K562 (cell line): ENCODE results near the gene MYO1D. TPM values are rescaled to one million over a fixed set of nuclear protein-coding genes. Genes with fewer than 3 reads are reported as not detected.

Source experiments
- E4F1 ChIP-seq: fragments of 250-450 bp; sonication (Bioruptor Pico); IDR thresholded peaks from 2 replicates; pipeline ENCODE4 v1.5.0; 2021; ENCODE audit warnings: mild to moderate bottlenecking, borderline replicate concordance
- MAX ChIP-seq: sonication (generic); formaldehyde crosslinking; IDR thresholded peaks from 2 replicates; pipeline ENCODE4 v1.9.0; 2022; ENCODE audit warnings: mild to moderate bottlenecking, missing genetic modification reagents
- POLR2B ChIP-seq: fragments of 450-650 bp; IDR thresholded peaks from 2 replicates; pipeline ENCODE4 v1.6.1; 2018; ENCODE audit warnings: low read depth; ENCODE audit not compliant: partially characterized antibody
- PRDM10 ChIP-seq: fragments of 450-650 bp; IDR thresholded peaks from 2 replicates; pipeline ENCODE4 v1.6.1; 2018; ENCODE audit not compliant: partially characterized antibody
- REST ChIP-seq, 2 experiments: fragments of 450-650 bp; formaldehyde crosslinking in 1 of 2; IDR thresholded peaks; 2 replicates each; pipeline versions ENCODE4 v1.4.0 to v1.6.1; 2014 to 2020; ENCODE audit warnings: mild to moderate bottlenecking in 2 of 2, borderline replicate concordance in 1 of 2, low read depth in 1 of 2
- RNF219 ChIP-seq: fragments of 250-450 bp; sonication (Bioruptor Pico); IDR thresholded peaks from 2 replicates; pipeline ENCODE4 v1.5.0; 2022; ENCODE audit warnings: mild to moderate bottlenecking
- SRSF1 ChIP-seq: fragments of 200-400 bp; formaldehyde crosslinking; IDR thresholded peaks from 2 replicates; pipeline ENCODE4 v1.6.1; 2017; ENCODE audit warnings: mild to moderate bottlenecking, low read depth, low read length, moderate library complexity
- TCF3 ChIP-seq: sonication (generic); formaldehyde crosslinking; IDR thresholded peaks from 2 replicates; pipeline ENCODE4 v1.4.0; 2020; ENCODE audit warnings: mild to moderate bottlenecking, missing genetic modification reagents
- ZC3H8 ChIP-seq: fragments of 450-650 bp; IDR thresholded peaks from 2 replicates; pipeline ENCODE4 v1.6.1; 2017
- polyA plus RNA-seq, 8 experiments: library from polyadenylated mRNA; depleted of rRNA in 4 of 8; stranded (reverse) in 5 of 8; unstranded in 3 of 8; fragments of >200 nt; fragmentation: Nextera tagmentation in 2 of 8; fragmentation: Illumina TruSeq in 1 of 8; extraction: Ambion mirVana in 2 of 8; extraction: Trizol in 1 of 8; gene quantifications; 2 replicates each; pipeline versions ENCODE4 v1.2.1 to v1.2.3, GENCODE V29; 2011 to 2014; ENCODE audit warnings: inconsistent platforms in 1 of 8, missing spikeins in 1 of 8
- total RNA-seq, 7 experiments: library from RNA; depleted of rRNA in 6 of 7; stranded (reverse); fragments of >200 nt in 6 of 7; fragmentation: Illumina TruSeq in 2 of 7; extraction: Trizol in 2 of 7; gene quantifications; 2 replicates each; pipeline versions ENCODE4 v1.2.1 to v1.2.3, GENCODE V29; 2011 to 2021; ENCODE audit warnings: low replicate concordance in 1 of 7

The MYO1D gene
- total and polyA plus RNA-seq, 9 of the 15 experiments (the other 6 are each of a cell fraction or from before 2014, with no cell fraction given), result 2.1 to 71.2 (median 45.4) TPM

GRCh38 chr17:32794533-32795246 lies 82.2 kb downstream of the MYO1D start (continued):
- TF ChIP-seq MAX (CRISPR knock-in tag), result peak; percentile 56
- no peak for TF ChIP-seq RNF219 (CRISPR knock-in tag)
- TF ChIP-seq POLR2B, result no peak
- no peak for TF ChIP-seq SRSF1
- no peak for TF ChIP-seq E4F1 (CRISPR knock-in tag)
- TF ChIP-seq TCF3 (CRISPR knock-in tag), result peak; percentile 38; the same call in 1 of the 2 replicates
- no peak for TF ChIP-seq ZC3H8
- peak; percentile 38; the same call in 1 of the 2 replicates for TF ChIP-seq REST (IDR thresholded peaks at IDR 0.05; ENCODE audit: borderline replicate concordance)
- TF ChIP-seq REST (CRISPR knock-in tag; IDR thresholded peaks at IDR 0.05; ENCODE audit: low read depth), result no peak
- peak; percentile 91 for TF ChIP-seq PRDM10
